ENCODE results near the gene KCNH1.

DNA sequence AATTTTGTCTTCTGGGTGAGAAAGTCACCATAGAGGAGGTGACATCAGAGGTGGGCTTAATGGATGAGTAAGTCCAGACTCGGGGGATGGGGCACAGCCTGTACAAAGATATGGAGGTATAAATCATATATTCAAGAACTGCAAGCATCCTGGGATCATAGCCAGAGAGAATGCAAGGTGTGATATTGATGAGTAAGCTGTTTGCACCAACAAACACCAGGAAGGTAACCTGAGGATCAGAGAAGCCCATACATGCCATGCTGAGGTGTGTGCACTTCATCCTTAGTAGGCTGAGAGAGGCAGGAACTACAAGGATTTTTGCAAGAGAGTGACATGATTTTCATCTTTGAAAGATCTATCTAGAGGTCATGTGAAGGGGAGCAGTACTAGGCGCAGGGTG lies 498.8 kb downstream of the KCNH1 start:
- TF ChIP-seq POLR2A (IDR thresholded peaks at IDR 0.05) (no peak), CTCF (IDR thresholded peaks at IDR 0.05) (no peak)

All from lower leg skin (tissue), 3 donors.